GM18519 (cell line): ENCODE measurements around the gene SLC41A1.
A peak's percentile ranks its signal among the peaks of the same experiment; 100 is the strongest.
"Not testable (repeated sequence)": the region's sequence is repeated elsewhere in the genome, so short reads cannot be mapped to it uniquely, and the experiment has no call there.

ENCODE experiments used
- ATAC-seq: cut with Tn5 transposase; IDR thresholded peaks from one replicate; pipeline ENCODE4 v1.9.1; 2021; ENCODE audit warnings: mild to moderate bottlenecking, moderate library complexity; ENCODE audit not compliant: unreplicated experiment, low FRiP score

SLC41A1 gene

DNA sequence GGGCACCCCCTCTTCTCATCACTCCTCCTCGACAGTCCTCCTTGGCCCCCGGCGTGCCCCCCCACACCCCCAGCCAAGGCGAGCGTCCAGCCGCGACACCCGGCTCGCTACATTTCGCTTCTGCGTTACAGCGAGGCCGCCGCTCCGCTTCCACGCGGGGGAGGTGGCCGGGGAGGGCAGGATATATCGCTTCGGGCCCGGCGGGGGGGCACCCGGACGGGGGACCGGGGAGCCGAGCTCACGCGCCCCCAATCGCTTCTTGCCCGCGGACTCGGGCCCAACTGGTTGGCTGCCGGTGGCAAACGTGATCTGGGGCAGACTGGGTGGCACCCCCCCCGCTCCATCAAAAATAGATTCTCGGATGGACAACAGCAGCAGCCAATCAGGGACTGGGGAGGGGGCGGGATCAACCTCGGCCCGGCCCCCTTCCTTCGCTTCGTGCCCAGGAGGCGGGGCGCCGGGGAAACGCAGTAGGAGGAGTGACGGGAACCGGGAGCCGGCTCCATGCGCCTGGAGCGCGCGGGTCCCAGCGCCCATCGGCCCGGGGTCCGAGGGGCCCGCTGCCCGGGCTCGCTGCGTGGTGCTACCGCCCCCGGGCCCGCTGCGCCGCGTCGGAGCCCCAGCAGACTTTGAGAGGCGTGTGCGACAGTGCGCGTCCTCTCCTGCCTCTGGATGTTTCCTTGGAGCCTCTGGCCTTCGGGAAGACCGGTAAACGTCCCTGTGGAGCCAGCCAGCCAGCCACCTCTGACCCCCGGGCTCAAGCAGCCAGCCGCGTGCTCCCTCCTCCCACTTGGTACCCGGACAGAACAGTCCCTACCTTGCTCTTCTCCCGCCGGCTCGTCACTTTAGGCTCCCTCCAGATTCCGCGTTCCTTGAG lies at the start of gene SLC41A1:
Gene SLC41A1, minus strand, starts transcription at position 321 of the 877 bp plus-strand sequence. CDS start 2,757 bp downstream, outside the sequence.
- no peak for ATAC-seq

DNA sequence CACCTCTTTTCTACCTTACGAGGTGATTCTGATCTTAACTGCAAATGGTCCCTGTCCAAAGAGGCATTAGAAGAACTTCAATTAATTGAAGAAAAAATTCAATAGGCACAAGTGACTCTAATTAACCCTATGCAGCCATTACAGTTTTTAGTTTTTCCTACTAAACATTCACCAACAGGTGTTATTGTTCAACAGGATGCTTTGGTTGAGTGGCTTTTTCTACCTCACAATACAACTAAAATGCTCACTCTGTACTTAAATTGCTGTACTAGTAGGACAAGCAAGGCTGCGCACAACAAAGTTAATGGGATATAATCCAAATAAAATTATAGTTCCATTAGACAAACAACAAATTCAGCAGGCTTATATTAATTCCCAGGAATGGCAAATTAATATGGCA lies 48.5 kb upstream of the SLC41A1 start:
- no peak for ATAC-seq

DNA sequence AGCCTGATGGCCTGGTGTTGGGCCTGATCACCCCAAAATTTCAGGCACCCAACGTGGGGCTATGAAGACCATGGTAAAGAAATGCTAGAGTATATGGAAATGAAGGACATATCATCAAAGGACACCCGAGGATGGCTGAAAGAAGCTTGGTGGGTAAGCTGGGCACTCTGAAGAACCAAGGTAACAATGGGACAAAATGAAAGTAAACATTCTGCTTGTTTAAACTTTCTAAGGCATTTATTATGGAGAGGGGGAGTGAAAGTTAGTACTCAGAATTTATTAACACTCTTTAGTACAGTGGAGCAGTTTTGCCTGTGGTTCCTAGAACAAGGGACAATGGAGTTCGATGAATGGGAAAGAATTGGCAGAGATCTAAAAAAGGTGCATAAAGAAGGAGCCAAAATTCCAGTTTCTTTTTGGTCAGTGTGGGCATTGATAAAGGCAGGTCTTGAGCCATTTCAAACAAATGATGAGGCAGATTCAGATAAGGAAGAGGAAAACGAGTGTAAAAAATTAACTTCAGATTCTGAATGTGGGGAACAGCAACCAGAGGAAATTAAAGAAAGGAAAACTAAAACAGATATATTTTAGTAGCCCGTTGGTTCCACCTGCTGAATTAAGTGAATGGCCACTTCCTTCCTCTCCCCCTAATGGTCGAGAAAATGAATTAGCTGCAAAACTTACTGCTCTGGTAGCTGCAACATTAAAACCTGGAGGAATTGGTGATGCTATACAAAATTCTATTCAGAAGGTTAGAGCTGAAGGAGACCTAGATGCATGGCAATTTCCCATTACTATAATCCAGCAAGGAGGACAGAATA lies 45.4 kb upstream of the SLC41A1 start:
- no peak for ATAC-seq

- ATAC-seq = not testable (repeated sequence)
Observed at GRCh38 chr1:205857501-205857900, 44.5 kb upstream of the SLC41A1 start.

- ATAC-seq = no peak
Observed at GRCh38 chr1:205856433-205856832, 43.4 kb upstream of the SLC41A1 start.

DNA sequence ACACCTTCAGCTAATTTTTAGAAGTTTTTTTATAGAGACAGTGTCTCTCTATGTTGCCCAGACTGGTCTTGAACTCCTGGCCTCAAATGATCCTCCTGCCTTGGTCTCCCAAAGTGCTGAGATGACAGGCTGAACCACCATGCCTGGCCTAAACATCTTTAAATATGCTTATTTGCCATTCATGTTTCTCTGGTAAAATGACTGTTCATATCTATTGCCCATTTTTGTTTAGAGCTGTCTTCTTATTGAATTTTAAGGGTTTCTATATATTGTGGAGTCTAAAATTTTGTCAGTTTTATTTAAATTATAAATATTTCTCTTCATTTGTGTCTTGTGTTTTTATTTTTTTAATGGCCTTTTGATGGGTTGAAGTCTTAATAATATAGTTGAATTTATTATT lies 40.0 kb upstream of the SLC41A1 start:
- no peak for ATAC-seq

DNA sequence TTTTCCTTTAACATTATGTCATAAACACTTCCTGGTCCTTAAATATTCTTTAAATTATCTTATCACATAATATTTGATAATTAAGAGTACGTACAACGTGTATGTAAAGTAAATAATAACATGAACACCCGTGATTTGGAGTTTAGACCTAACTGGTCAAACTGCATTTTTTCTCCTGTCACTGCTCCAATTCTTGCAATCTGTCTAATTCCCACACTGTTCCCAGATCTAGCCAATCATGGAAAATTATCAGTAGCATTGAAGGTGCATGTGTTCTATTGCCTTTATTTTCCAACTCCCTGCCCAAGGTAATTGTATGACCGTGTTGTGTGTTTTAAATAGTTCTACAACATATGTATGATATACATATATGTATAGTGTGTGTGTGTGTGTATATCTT lies 39.0 kb upstream of the SLC41A1 start:
- no peak for ATAC-seq

DNA sequence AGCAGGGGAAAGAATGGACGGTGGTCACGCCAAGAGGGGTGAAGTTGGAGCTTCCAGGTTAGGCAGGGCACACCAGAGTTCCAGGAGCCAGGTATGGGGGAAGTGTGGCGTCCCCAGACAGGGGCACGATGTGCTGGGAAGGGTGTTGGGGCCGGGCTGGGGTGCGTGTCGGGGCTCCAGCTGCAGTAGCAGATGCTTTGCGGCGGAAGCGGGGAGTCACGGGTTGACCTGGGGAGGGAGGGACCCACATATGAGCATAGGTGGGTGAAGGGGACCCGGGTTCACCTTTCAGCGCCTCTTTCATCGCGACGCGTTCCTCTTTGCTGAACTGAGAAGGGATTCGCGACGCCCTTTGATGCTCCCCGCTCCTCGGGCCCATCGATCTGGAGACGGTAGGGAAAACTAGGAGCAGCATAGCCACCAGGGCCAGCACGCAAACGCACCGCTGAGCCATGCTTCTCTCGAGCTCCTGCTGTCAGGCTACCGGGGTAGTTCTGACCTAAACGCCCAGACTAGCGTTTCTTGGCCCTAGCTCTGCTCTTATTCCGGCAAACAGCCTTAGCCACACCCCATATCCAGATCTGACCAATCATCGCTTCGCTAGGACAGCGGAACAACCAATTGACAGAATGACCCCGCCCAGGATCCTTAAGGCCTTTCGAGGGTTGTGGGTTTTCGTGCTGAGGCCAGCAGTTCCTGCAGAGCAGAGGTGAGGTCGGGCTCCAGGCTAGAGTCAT lies 36.8 kb upstream of the SLC41A1 start, which contains the start of gene PM20D1:
Gene PM20D1, minus strand, starts transcription at position 514 of the 737 bp plus-strand sequence. Its CDS starts 60 bp downstream, at position 454.
- peak; percentile 62 for ATAC-seq

GRCh38 chr1:205843036-205843859 lies 30.2 kb upstream of the SLC41A1 start:
- ATAC-seq = no peak

DNA sequence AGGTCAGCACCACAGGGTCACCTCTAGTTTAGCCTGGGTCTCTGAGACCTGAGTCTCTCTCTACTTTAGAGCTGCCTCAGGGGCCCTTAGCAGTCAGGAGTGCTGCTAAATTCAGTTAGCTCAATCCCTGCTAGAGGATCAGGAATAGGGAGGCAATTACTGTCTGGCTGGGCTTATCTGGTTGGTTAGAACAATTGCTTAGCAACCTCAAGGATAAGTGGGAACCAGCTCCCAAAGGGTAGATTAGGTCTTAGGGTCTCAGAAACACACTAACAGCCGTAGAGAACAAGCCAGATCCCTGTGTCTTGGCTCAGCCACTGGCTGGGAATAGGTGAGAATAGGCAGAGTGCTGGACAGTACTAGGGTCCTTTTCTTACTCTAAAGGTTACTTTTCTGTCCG lies 29.2 kb upstream of the SLC41A1 start:
- no peak for ATAC-seq

GRCh38 chr1:205840146-205840923 lies 27.3 kb upstream of the SLC41A1 start:
- ATAC-seq = no peak

DNA sequence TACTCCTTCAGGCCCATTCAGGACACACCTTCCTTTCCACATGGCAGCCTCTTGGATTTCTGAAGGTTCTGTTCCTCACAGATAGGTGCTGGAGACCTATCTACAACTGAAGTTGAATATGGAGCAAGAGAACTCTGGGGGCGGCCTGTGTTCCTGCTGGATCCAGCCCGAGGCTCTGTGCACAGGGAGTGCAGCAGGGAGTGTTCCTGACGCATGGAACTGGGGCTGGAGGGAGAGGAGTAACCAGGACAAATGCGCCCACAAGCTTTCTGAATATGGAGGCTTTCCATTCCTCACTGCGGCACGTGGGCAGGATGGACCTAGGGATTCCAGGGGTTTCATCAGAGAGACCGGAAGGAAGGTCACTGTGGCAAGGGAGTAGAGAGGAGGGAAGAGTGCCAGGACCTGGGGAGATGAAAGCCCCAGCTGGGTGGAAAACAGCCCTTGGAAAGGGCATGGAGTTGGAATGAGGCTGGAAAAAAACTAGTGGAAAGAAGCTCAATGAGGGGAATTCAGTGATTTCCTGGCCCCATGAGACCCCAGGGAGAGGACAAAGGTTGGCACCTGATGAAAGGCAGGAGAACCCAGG lies 24.5 kb upstream of the SLC41A1 start:
- no peak for ATAC-seq

DNA sequence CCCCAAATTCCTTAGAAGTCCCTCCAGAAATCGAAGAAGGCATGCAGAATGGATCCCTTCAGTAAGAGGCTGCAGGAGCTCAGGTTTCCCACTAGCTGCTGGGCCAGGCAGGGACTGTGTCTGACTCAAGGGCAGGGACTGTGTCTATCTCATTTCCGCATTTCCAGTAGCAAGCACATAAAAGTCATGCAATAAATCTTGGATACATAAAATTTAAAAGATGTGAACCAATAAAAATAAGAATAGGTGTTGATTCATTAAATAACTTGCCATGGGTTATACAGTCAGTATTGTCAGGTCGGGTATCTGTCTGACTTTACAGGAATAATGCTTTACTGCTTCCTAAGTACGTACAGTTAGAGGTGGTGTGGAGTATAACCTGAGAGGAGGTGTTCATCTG lies 21.8 kb upstream of the SLC41A1 start:
- ATAC-seq = no peak

DNA sequence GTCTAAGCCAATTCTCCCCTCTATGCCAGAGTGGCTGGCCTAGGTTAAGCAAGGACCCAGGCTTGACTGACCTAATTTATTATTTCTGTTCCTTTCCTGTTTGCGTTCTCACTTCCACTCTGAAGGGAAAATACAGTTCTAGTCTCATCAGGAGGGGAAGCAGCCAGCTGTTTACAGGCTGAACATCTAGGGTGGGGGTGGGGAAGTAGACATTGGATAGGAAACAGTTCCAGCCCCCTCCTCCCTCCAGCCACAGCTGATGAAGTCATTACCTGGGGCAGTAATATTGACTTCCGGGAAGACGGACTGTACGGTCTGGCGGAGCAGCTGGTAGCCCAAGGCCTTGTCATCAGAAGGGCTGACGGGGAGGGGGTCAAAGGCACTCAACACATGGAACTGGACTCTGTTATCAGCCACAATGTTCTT lies 19.3 kb upstream of the SLC41A1 start:
- ATAC-seq = no peak

GRCh38 chr1:205827623-205828022 lies 14.6 kb upstream of the SLC41A1 start:
- ATAC-seq = no peak

DNA sequence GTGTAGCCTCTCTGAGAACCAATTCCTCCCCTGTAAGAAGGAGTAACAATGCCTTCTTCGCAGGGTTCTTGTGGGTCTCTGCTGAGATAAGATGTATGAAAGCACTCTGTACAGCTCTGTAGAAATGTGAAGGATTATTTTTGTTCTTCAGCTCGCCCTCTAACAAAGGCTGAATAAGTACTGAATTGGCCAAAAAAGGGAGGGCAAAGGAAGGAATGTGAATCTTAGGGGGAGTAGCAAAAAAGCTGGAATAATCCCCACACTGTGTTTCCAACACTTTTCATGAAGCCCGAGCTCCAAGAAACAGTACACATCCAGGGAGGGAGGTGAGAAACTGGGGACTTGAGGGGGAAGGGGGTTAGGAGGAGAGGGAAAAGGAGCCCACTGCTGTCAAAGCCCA lies 14.0 kb upstream of the SLC41A1 start:
- ATAC-seq = no peak

DNA sequence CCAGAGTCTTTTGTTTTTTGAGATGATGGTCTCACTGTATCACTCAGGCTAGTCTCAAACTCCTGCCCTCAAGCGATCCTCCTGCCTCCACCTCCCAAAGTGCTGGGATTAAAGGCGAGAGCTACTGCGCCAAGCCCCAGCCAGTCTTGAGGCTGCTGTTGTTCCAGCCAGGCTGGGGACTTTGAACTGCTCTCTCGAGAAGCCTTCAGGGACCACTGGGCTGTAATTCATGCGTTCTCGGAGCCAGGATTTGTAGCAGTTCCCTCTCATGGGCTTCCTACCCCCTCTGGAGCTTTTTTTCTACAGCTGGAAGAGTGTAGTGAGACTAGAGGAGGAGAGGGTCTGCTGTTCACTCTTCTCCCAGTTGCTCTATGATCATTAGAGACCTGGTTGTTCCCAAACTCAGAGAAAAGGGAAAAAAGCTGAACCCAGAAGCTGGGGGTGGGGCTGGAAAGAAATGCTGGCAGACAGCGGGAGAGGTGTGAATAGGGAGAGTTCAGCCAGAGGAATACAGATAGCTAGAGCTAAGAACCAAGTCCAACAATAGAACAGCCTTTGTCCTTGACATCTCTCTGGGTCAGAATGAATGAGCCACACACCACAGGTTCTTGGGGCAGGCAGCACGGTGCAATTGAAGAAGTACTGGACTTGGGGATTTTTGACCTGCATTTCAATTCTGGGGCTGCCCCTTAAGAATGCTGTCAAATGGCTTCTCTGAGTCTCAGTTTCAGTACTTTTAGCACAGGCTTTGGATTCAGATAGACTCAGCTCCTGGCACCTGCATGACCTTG lies 13.2 kb upstream of the SLC41A1 start:
- no peak for ATAC-seq

GRCh38 chr1:205824180-205824579 lies 11.2 kb upstream of the SLC41A1 start:
- ATAC-seq = no peak
